ENCODE data around the gene TMEM115.
"Not testable (repeated sequence)": the region's sequence is repeated elsewhere in the genome, so short reads cannot be mapped to it uniquely, and the experiment has no call there.

Gene TMEM115

GRCh38 chr3:50318615-50319014, 40.7 kb downstream of the TMEM115 start:
- DNase-seq (ENCODE audit: low read depth, low spot score), result no peak

GRCh38 chr3:50318163-50318562, 41.2 kb downstream of the TMEM115 start:
- DNase-seq (ENCODE audit: low read depth, low spot score), result no peak

GRCh38 chr3:50317300-50317699, 42.0 kb downstream of the TMEM115 start:
- no peak for DNase-seq (ENCODE audit: low read depth, low spot score)

GRCh38 chr3:50316657-50317242, 42.6 kb downstream of the TMEM115 start:
- peak; percentile 21 for DNase-seq (ENCODE audit: low read depth, low spot score)

GRCh38 chr3:50314816-50315215, 44.5 kb downstream of the TMEM115 start:
- DNase-seq (ENCODE audit: low read depth, low spot score), result no peak

- DNase-seq (ENCODE audit: low read depth, low spot score), result no peak
Observed at GRCh38 chr3:50314342-50314741, 45.0 kb downstream of the TMEM115 start.

GRCh38 chr3:50312041-50312440, 47.3 kb downstream of the TMEM115 start:
- DNase-seq (ENCODE audit: low read depth, low spot score), result not testable (repeated sequence)

Measured in activated naive CD8-positive, alpha-beta T cell treated with anti-CD3 and anti-CD28 coated beads, Interleukin-2, amount 50 U/mL, for 16 hours (primary cell).